Pancreas (tissue), 10 donors: ENCODE data around the gene COL13A1. TPM values are rescaled to one million over a fixed set of nuclear protein-coding genes. Genes with fewer than 3 reads are reported as not detected.

Experiments used
- ATAC-seq, 4 donors: fragments of 200-7000 bp; cut with Tn5 transposase; one replicate each; pipeline versions ENCODE4 v1.8.0 to v1.9.1; 2020; ENCODE audit warnings: mild to moderate bottlenecking in 4 of 4, moderate library complexity in 4 of 4
- DNase-seq, 6 donors: peaks; one replicate each; pipeline ENCODE4 v3.0.0-alpha.2; 2020
- FAIRE-seq: peaks from 2 replicates; lab custom pipeline; 2012; peaks lifted over from hg19 to GRCh38; lab: Jason Lieb, UNC
- H3K27ac ChIP-seq, 4 donors: fragments of 200-600 bp; sonication (generic); 1 replicate in 3 of 4; 2 replicates in 1 of 4; pipeline versions ENCODE4 v1.5.0 to v1.8.0; 2020
- H3K27me3 ChIP-seq, 4 donors: fragments of 200-600 bp; one replicate each; pipeline ENCODE4 v1.8.0; 2021
- H3K36me3 ChIP-seq, 3 donors: fragments of 200-600 bp; sonication (generic) in 1 of 3; one replicate each; pipeline versions ENCODE4 v1.5.0 to v1.8.0; 2020 to 2021
- H3K4me1 ChIP-seq, 3 donors: fragments of 200-600 bp; one replicate each; pipeline ENCODE4 v1.8.0; 2021
- H3K4me3 ChIP-seq, 4 donors: fragments of 200-600 bp; sonication (generic) in 2 of 4; one replicate each; pipeline versions ENCODE4 v1.5.0 to v1.8.0; 2020 to 2021
- H3K9me3 ChIP-seq, 4 donors: fragments of 200-600 bp; one replicate each; pipeline ENCODE4 v1.8.0; 2021
- CTCF ChIP-seq, 4 donors: fragments of 200-600 bp; sonication (generic) in 3 of 4; IDR thresholded peaks; one replicate each; pipeline versions ENCODE4 v1.5.0 to v1.8.0; 2021; ENCODE audit warnings: antibody characterized with exemption in 4 of 4
- WGBS, 2 donors: extraction: QIAGEN DNeasy Blood & Tissue Kit; methylation state at CpG; one replicate each; pipeline ENCODE4 v1.1.7; 2013; 5-methylcytosine and 5-hydroxymethylcytosine counted together
- intact Hi-C, 3 donors: fragments of 100-400 bp; cut with DNase I; formaldehyde crosslinking; loops; one replicate each; pipeline versions ENCODE4 v1.11.1 to v1.14.2; 2022
- polyA plus RNA-seq, 2 donors: library from polyadenylated mRNA; stranded (reverse); fragments of 200-250 nt; gene quantifications; one replicate each; pipeline ENCODE4 v1.2.3, GENCODE V29; 2013
- total RNA-seq, 6 donors: library from RNA; stranded (reverse); fragmentation: NEBNext Ultra II Directional in 4 of 6; extraction: Animal tissue kit (Norgen Biotek cat#: 25700) in 4 of 6; gene quantifications; one replicate each; pipeline versions ENCODE4 v1.2.1 to v1.2.4, GENCODE V29; 2021 to 2023
- donor health status: healthy with polysubstance abuse.
- donor health status: DM: no; HTN: no; CAD: no; lungs with moderate emphysema.
- donor health status: DM: no; HTN: no; CAD: no.
- donor health status: control.
- donor health status: control.
- donor health status: Bipolar disorder and iron deficiency.
- donor health status: DM: yes; HTN: yes; CAD: no.
- donor health status: DM: no; HTN: no; CAD: no.
- donor health status: DM: no; HTN: no; CAD: no.
- donor health status: DM: yes; HTN: yes; CAD: no.

Gene COL13A1
- total and polyA plus RNA-seq, 8 donors, result 0.35 to 11.7 (median 0.92) TPM

GRCh38 chr10:69939061-69939460, 137.4 kb downstream of the COL13A1 start:
- H3K27me3 ChIP-seq, result no peaks in the 10 kb centered on the region
- no peaks in the 10 kb centered on the region for H3K36me3 ChIP-seq
- H3K4me1 ChIP-seq, result no peaks in the 10 kb centered on the region
- intact Hi-C loops, result no loop called here
- H3K9me3 ChIP-seq, result no peaks in the 10 kb centered on the region
- H3K4me3 ChIP-seq, result no peak overlapping the region
- FAIRE-seq (no peak), ATAC-seq (peak in 2 of 4 donors; percentile 24 to 59), DNase-seq (no peak)
- no peak for TF ChIP-seq CTCF (IDR thresholded peaks at IDR 0.05)
- 67 to 81% methylated on average over 3 of the region's 3 CpGs for WGBS, 2 donors
- H3K27ac ChIP-seq, result peak overlapping the region in 1 of 4 donors; percentile 19

GRCh38 chr10:69939481-69939880, 137.8 kb downstream of the COL13A1 start:
- Histone ChIP-seq H3K27ac (peak overlapping the region in 1 of 4 donors; percentile 19), H3K9me3 (no peaks in the 10 kb centered on the region), H3K36me3 (no peaks in the 10 kb centered on the region), H3K4me3 (no peak overlapping the region), H3K4me1 (no peaks in the 10 kb centered on the region), H3K27me3 (no peaks in the 10 kb centered on the region)
- TF ChIP-seq CTCF (IDR thresholded peaks at IDR 0.05), result no peak
- intact Hi-C loops, result no loop called here
- FAIRE-seq (no peak), ATAC-seq (no peak), DNase-seq (no peak)
- 71 to 80% methylated on average over 4 of the region's 4 CpGs for WGBS, 2 donors

GRCh38 chr10:69941730-69942129, 140.0 kb downstream of the COL13A1 start:
- H3K27me3 ChIP-seq, result no peaks in the 10 kb centered on the region
- no peaks in the 10 kb centered on the region for H3K36me3 ChIP-seq
- intact Hi-C loops, result no loop called here
- H3K27ac ChIP-seq, result no peak overlapping the region
- FAIRE-seq, result no peak
- 81 to 85% methylated on average over 11 of the region's 11 CpGs for WGBS, 2 donors
- TF ChIP-seq CTCF (IDR thresholded peaks at IDR 0.05), result no peak
- H3K4me1 ChIP-seq, result no peaks in the 10 kb centered on the region
- H3K4me3 ChIP-seq, result no peak overlapping the region
- DNase-seq, result no peak
- ATAC-seq, result no peak
- no peaks in the 10 kb centered on the region for H3K9me3 ChIP-seq

GRCh38 chr10:69943292-69943820, 141.7 kb downstream of the COL13A1 start:
- intact Hi-C loops, result no loop called here
- Histone ChIP-seq H3K4me3 (no peak overlapping the region), H3K36me3 (no peaks in the 10 kb centered on the region), H3K27me3 (no peaks in the 10 kb centered on the region), H3K9me3 (no peaks in the 10 kb centered on the region), H3K27ac (no peak overlapping the region), H3K4me1 (no peaks in the 10 kb centered on the region)
- no peak for FAIRE-seq
- ATAC-seq, result no peak
- no peak for TF ChIP-seq CTCF (IDR thresholded peaks at IDR 0.05)
- no peak for DNase-seq
- WGBS, 2 donors, result 89 to 91% methylated on average over 19 of the region's 19 CpGs

GRCh38 chr10:69944761-69945160, 143.1 kb downstream of the COL13A1 start:
- FAIRE-seq (no peak), ATAC-seq (no peak), DNase-seq (no peak)
- H3K4me3 ChIP-seq, result no peak overlapping the region
- H3K9me3 ChIP-seq, result no peaks in the 10 kb centered on the region
- no peaks in the 10 kb centered on the region for H3K36me3 ChIP-seq
- no peaks in the 10 kb centered on the region for H3K27me3 ChIP-seq
- no peaks in the 10 kb centered on the region for H3K4me1 ChIP-seq
- intact Hi-C loops, result no loop called here
- TF ChIP-seq CTCF (IDR thresholded peaks at IDR 0.05), result no peak
- WGBS, 2 donors, result 72 to 75% methylated on average over 10 of the region's 10 CpGs
- H3K27ac ChIP-seq, result no peak overlapping the region
